Trophoblast cell (in vitro differentiated cells and primary cell): ENCODE measurements around the gene NMUR2.

ENCODE experiments used
- DNase-seq, 2 donors: peaks; one replicate each; pipeline ENCODE4 v3.0.0-alpha.2; 2016
- H2AFZ ChIP-seq: 2 replicates; pipeline ENCODE4 v1.6.1; 2013; ENCODE audit warnings: low read length, moderate library complexity, mild to moderate bottlenecking; ENCODE audit not compliant: insufficient read depth, poor library complexity
- H2AK5ac ChIP-seq: 2 replicates; pipeline ENCODE4 v1.6.1; 2013; ENCODE audit warnings: mild to moderate bottlenecking, low read length
- H2BK120ac ChIP-seq: 2 replicates; pipeline ENCODE4 v1.6.1; 2013; ENCODE audit warnings: low read length, mild to moderate bottlenecking, moderate library complexity; ENCODE audit not compliant: insufficient read depth, poor library complexity
- H2BK12ac ChIP-seq: 2 replicates; pipeline ENCODE4 v1.6.1; 2013; ENCODE audit warnings: mild to moderate bottlenecking, low read length, moderate library complexity
- H2BK5ac ChIP-seq: 2 replicates; pipeline ENCODE4 v1.6.1; 2013; ENCODE audit warnings: low read length, low read depth, moderate library complexity, mild to moderate bottlenecking; ENCODE audit not compliant: poor library complexity
- H3K14ac ChIP-seq: 2 replicates; pipeline ENCODE4 v1.6.1; 2013; ENCODE audit warnings: mild to moderate bottlenecking, low read length
- H3K18ac ChIP-seq: 2 replicates; pipeline ENCODE4 v1.6.1; 2013; ENCODE audit warnings: mild to moderate bottlenecking, low read length
- H3K23ac ChIP-seq: 2 replicates; pipeline ENCODE4 v1.6.1; 2013; ENCODE audit warnings: low read length
- H3K27ac ChIP-seq: 2 replicates; pipeline ENCODE4 v1.5.1; 2013; ENCODE audit warnings: low read depth, mild to moderate bottlenecking, inconsistent platforms, low read length, moderate library complexity
- H3K27me3 ChIP-seq: 2 replicates; pipeline ENCODE4 v1.6.1; 2013; ENCODE audit warnings: inconsistent platforms, mild to moderate bottlenecking, low read length, moderate library complexity; ENCODE audit not compliant: insufficient read depth
- H3K36me3 ChIP-seq, 2 experiments: 1 replicate in 1 of 2; 2 replicates in 1 of 2; pipeline ENCODE4 v1.6.1; 2013; ENCODE audit warnings: low read length in 2 of 2, mild to moderate bottlenecking in 2 of 2, moderate library complexity in 1 of 2; ENCODE audit not compliant: insufficient read depth in 2 of 2, control insufficient read depth in 1 of 2
- H3K4ac ChIP-seq: 2 replicates; pipeline ENCODE4 v1.6.1; 2013; ENCODE audit warnings: low read depth, mild to moderate bottlenecking, low read length, moderate library complexity
- H3K4me1 ChIP-seq, 2 experiments: 1 replicate in 1 of 2; 2 replicates in 1 of 2; pipeline ENCODE4 v1.6.1; 2013; ENCODE audit warnings: low read length in 2 of 2, mild to moderate bottlenecking in 2 of 2, moderate library complexity in 1 of 2; ENCODE audit not compliant: insufficient read depth in 2 of 2, control insufficient read depth in 1 of 2
- H3K4me2 ChIP-seq: 2 replicates; pipeline ENCODE4 v1.6.1; 2013; ENCODE audit warnings: inconsistent platforms, mild to moderate bottlenecking, low read length, moderate library complexity
- H3K4me3 ChIP-seq: 2 replicates; pipeline ENCODE4 v1.5.1; 2013; ENCODE audit warnings: mild to moderate bottlenecking, low read depth, low read length, inconsistent platforms
- H3K79me1 ChIP-seq: one replicate; pipeline ENCODE4 v1.6.1; 2013; ENCODE audit warnings: low read length
- H3K79me2 ChIP-seq: 2 replicates; pipeline ENCODE4 v1.6.1; 2013; ENCODE audit warnings: low read length, mild to moderate bottlenecking; ENCODE audit not compliant: control insufficient read depth, insufficient read depth, poor library complexity
- H3K9ac ChIP-seq: 2 replicates; pipeline ENCODE4 v1.6.1; 2013; ENCODE audit warnings: mild to moderate bottlenecking, low read length
- H3K9me3 ChIP-seq: 2 replicates; pipeline ENCODE4 v1.6.1; 2013; ENCODE audit warnings: low read depth, mild to moderate bottlenecking, control low read depth, inconsistent platforms, low read length; ENCODE audit not compliant: insufficient read depth
- H4K12ac ChIP-seq: 2 replicates; pipeline ENCODE4 v1.6.1; 2013; ENCODE audit warnings: low read depth, mild to moderate bottlenecking, low read length, moderate library complexity
- H4K8ac ChIP-seq: 2 replicates; pipeline ENCODE4 v1.6.1; 2013; ENCODE audit warnings: low read depth, mild to moderate bottlenecking, low read length, moderate library complexity
- H4K91ac ChIP-seq: one replicate; pipeline ENCODE4 v1.6.1; 2013; ENCODE audit warnings: low read depth, mild to moderate bottlenecking, low read length, moderate library complexity
- WGBS: extraction: QIAGEN DNeasy Blood & Tissue Kit; methylation state at CpG from one replicate; pipeline ENCODE4 v1.1.7; 2013; ENCODE audit warnings: missing lambda C conversion rate; ENCODE audit not compliant: insufficient read length, insufficient coverage; ENCODE audit errors: extremely low coverage; 5-methylcytosine and 5-hydroxymethylcytosine counted together

Gene NMUR2

DNA sequence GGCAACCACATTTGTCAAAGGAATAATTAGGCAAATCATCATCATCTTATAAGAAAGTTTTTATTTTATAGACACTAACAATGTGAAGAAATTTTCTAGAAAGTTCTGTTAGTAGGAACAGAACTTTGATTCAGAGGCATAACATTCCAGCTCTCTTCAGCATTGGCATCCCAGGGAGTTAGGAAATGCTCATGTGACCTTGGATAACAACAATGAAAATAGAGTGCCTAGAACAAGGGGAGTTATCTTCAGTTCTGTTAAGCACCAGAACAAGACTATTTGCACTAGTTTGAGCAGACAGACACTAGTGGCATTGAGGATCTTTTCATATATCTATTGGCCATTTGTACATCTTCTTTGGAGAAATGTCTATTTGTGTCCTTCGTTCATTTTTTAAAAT lies 7.0 kb upstream of the NMUR2 start:
- H3K79me1 ChIP-seq: no peaks in the 10 kb centered on the region
- H3K4me3 ChIP-seq: no peak overlapping the region
- H3K18ac ChIP-seq: no peak overlapping the region
- H3K79me2 ChIP-seq: no peaks in the 10 kb centered on the region
- H2AK5ac ChIP-seq: no peak overlapping the region
- no peak overlapping the region for H2BK120ac ChIP-seq
- no peaks in the 10 kb centered on the region for H3K36me3 ChIP-seq
- no peak overlapping the region for H3K23ac ChIP-seq
- no peaks in the 10 kb centered on the region for H3K4me1 ChIP-seq
- H3K14ac ChIP-seq: no peak overlapping the region
- WGBS: no CpG with 5 or more reads among the region's 1 CpG
- DNase-seq: no peak
- H3K4me2 ChIP-seq: no peak overlapping the region
- no peak overlapping the region for H2BK12ac ChIP-seq
- H4K91ac ChIP-seq: no peak overlapping the region
- no peak overlapping the region for H3K4ac ChIP-seq
- H2AFZ ChIP-seq: no peak overlapping the region
- H3K27me3 ChIP-seq: no peaks in the 10 kb centered on the region
- no peak overlapping the region for H3K27ac ChIP-seq
- H2BK5ac ChIP-seq: no peak overlapping the region
- H3K9me3 ChIP-seq: no peaks in the 10 kb centered on the region
- H4K8ac ChIP-seq: no peak overlapping the region
- H4K12ac ChIP-seq: no peak overlapping the region
- H3K9ac ChIP-seq: no peak overlapping the region

DNA sequence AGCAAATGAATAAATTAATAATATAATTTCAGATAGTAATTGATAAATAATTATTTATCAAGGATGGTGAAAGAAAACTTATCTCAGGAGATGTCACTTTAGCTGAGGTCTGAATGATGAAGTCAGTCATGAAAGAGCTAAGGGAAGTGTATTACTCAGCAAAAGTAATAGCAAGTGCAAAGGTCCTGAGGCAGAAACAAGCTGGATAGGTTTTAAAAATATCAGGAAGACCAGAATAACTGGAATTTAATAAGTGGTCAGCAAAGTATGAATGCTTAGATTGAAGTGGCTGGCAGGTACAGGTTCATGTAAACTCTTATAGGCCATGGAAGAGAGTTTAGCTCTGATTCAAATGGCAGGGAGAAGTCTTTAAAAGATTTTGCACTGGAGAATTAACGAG lies 1.0 kb upstream of the NMUR2 start:
- Histone ChIP-seq H3K4me2 (no peak overlapping the region), H3K23ac (no peak overlapping the region), H2AFZ (no peak overlapping the region), H3K79me2 (no peaks in the 10 kb centered on the region), H3K36me3 (no peaks in the 10 kb centered on the region), H4K91ac (no peak overlapping the region), H2BK120ac (no peak overlapping the region), H3K4me3 (no peak overlapping the region), H3K9me3 (peaks cover 3% of the 10 kb centered on the region), H4K8ac (no peak overlapping the region), H3K9ac (no peak overlapping the region), H2AK5ac (no peak overlapping the region), H3K4ac (no peak overlapping the region), H3K79me1 (no peaks in the 10 kb centered on the region), H3K4me1 (no peaks in the 10 kb centered on the region), H2BK12ac (no peak overlapping the region), H3K27ac (no peak overlapping the region), H2BK5ac (no peak overlapping the region), H3K27me3 (no peaks in the 10 kb centered on the region), H3K18ac (no peak overlapping the region), H3K14ac (no peak overlapping the region), H4K12ac (no peak overlapping the region)
- no peak for DNase-seq
- WGBS: no CpG with 5 or more reads among the region's 1 CpG

DNA sequence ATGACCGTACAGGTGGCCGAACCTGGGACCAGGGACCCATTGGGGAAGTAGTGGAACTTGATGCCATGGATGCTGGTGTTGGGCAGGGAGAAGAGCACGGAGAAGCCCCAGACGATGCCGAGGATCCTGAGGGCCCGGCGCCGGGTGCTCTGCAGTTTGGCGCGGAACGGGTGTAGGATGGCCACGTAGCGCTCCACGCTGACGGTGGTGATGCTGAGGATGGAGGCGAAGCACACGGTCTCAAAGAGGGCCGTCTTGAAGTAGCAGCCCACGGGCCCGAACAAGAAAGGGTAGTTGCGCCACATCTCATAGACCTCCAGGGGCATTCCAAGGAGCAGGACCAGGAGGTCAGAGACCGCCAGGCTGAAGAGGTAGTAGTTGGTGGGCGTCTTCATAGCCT lies 585 bp downstream of the NMUR2 start:
- no peak overlapping the region for H3K27ac ChIP-seq
- no peak overlapping the region for H3K23ac ChIP-seq
- H3K4me1 ChIP-seq: no peaks in the 10 kb centered on the region
- H2BK120ac ChIP-seq: no peak overlapping the region
- no peaks in the 10 kb centered on the region for H3K79me1 ChIP-seq
- no peaks in the 10 kb centered on the region for H3K79me2 ChIP-seq
- no peak overlapping the region for H4K8ac ChIP-seq
- H2BK5ac ChIP-seq: no peak overlapping the region
- H3K4me3 ChIP-seq: no peak overlapping the region
- H3K36me3 ChIP-seq: no peaks in the 10 kb centered on the region
- no peak overlapping the region for H3K14ac ChIP-seq
- H3K4ac ChIP-seq: no peak overlapping the region
- no CpG with 5 or more reads among the region's 23 CpGs for WGBS
- H3K27me3 ChIP-seq: no peaks in the 10 kb centered on the region
- no peak overlapping the region for H3K9ac ChIP-seq
- no peak overlapping the region for H3K18ac ChIP-seq
- H2AFZ ChIP-seq: no peak overlapping the region
- no peak overlapping the region for H2BK12ac ChIP-seq
- no peak for DNase-seq
- no peak overlapping the region for H2AK5ac ChIP-seq
- H3K4me2 ChIP-seq: no peak overlapping the region
- peaks cover 3% of the 10 kb centered on the region for H3K9me3 ChIP-seq
- H4K91ac ChIP-seq: no peak overlapping the region
- H4K12ac ChIP-seq: no peak overlapping the region

DNA sequence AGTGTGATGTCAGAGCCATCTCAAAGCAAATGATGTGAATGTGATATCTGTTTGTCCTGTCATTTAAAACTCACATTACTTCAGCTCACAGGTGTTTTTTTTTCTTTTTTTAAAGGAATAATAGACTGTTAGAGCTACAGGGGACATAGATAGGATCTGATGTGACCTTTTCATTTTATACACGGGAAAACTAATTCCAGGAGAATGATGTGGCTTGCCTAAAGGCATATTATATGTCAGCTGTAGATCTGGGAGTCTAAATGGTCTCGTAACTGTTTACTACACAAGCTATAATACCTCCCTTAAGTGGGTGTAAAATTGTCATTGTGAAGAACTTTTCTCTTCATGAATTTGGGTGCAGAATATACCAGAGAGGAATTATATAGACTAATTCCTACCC lies 2.0 kb downstream of the NMUR2 start:
- Histone ChIP-seq H2BK12ac (no peak overlapping the region), H2BK5ac (no peak overlapping the region), H3K9ac (no peak overlapping the region), H3K79me1 (no peaks in the 10 kb centered on the region), H4K12ac (no peak overlapping the region), H3K4me3 (no peak overlapping the region), H4K91ac (no peak overlapping the region), H2AK5ac (no peak overlapping the region), H3K36me3 (no peaks in the 10 kb centered on the region), H4K8ac (no peak overlapping the region), H3K27me3 (no peaks in the 10 kb centered on the region), H2BK120ac (no peak overlapping the region), H3K4me1 (no peaks in the 10 kb centered on the region), H3K9me3 (peaks cover 3% of the 10 kb centered on the region), H3K79me2 (no peaks in the 10 kb centered on the region), H3K23ac (no peak overlapping the region), H3K4ac (no peak overlapping the region), H3K14ac (no peak overlapping the region), H3K4me2 (no peak overlapping the region), H2AFZ (no peak overlapping the region), H3K18ac (no peak overlapping the region), H3K27ac (no peak overlapping the region)
- WGBS: no CpG with 5 or more reads among the region's 2 CpGs
- DNase-seq: peak in 1 of 2 donors; percentile 29
